HepG2 (cell line): Measurements from ENCODE around the gene RBBP8NL. TPM values are rescaled to one million over a fixed set of nuclear protein-coding genes. Genes with fewer than 3 reads are reported as not detected.

Experiments
- GATAD1 ChIP-seq: IDR thresholded peaks from 2 replicates; pipeline ENCODE4 v1.6.1; 2016; ENCODE audit warnings: missing genetic modification reagents, missing compliant biosample characterization
- HNF4A ChIP-seq: sonication (generic); formaldehyde crosslinking; IDR thresholded peaks from 2 replicates; pipeline ENCODE4 v1.4.0; 2020; ENCODE audit warnings: missing genetic modification reagents
- NBN ChIP-seq: fragments of 450-650 bp; conservative IDR thresholded peaks from 2 replicates; pipeline ENCODE4 v1.6.1; 2017
- NONO ChIP-seq, 2 experiments: fragments of 450-650 bp in 1 of 2; sonication (generic) in 1 of 2; formaldehyde crosslinking in 1 of 2; IDR thresholded peaks in 1 of 2; conservative IDR thresholded peaks in 1 of 2; 2 replicates each; pipeline versions ENCODE4 v1.6.1 to v1.8.0; 2017 to 2022; ENCODE audit warnings: mild to moderate bottlenecking in 1 of 2, missing genetic modification reagents in 1 of 2, moderate library complexity in 1 of 2
- RAD21 ChIP-seq: fragments of 450-650 bp; formaldehyde crosslinking; IDR thresholded peaks from 2 replicates; pipeline ENCODE4 v1.5.0; 2020; ENCODE audit warnings: mild to moderate bottlenecking
- RARG ChIP-seq: sonication (generic); formaldehyde crosslinking; IDR thresholded peaks from 2 replicates; pipeline ENCODE4 v1.4.0; 2020; ENCODE audit warnings: low read depth, mild to moderate bottlenecking, missing genetic modification reagents
- SIX4 ChIP-seq: sonication (generic); formaldehyde crosslinking; IDR thresholded peaks from 2 replicates; pipeline ENCODE4 v1.4.0; 2020; ENCODE audit warnings: missing genetic modification reagents
- SKI ChIP-seq: fragments of 450-650 bp; IDR thresholded peaks from one replicate; pipeline ENCODE4 v1.6.1; 2018; ENCODE audit warnings: mild to moderate bottlenecking; ENCODE audit not compliant: partially characterized antibody
- TARDBP ChIP-seq: sonication (generic); formaldehyde crosslinking; IDR thresholded peaks from 2 replicates; pipeline ENCODE4 v1.8.0; 2022; ENCODE audit warnings: mild to moderate bottlenecking, missing genetic modification reagents
- TRIM24 ChIP-seq: sonication (generic); formaldehyde crosslinking; IDR thresholded peaks from 2 replicates; pipeline ENCODE4 v1.8.0; 2022; ENCODE audit warnings: mild to moderate bottlenecking, missing genetic modification reagents
- ZNF274 ChIP-seq: sonication (generic); formaldehyde crosslinking; IDR thresholded peaks from 2 replicates; pipeline ENCODE4 v1.5.1; 2020; ENCODE audit warnings: mild to moderate bottlenecking, missing genetic modification reagents
- ZNF296 ChIP-seq: sonication (generic); formaldehyde crosslinking; conservative IDR thresholded peaks from 2 replicates; pipeline ENCODE4 v1.5.0; 2020; ENCODE audit warnings: mild to moderate bottlenecking, missing genetic modification reagents
- ZNF652 ChIP-seq: IDR thresholded peaks from 2 replicates; pipeline ENCODE4 v1.6.1; 2016; ENCODE audit warnings: low read depth, borderline replicate concordance
- polyA plus RNA-seq, 8 experiments: library from polyadenylated mRNA; depleted of rRNA in 3 of 8; stranded (reverse) in 7 of 8; unstranded in 1 of 8; fragments of >200 nt; fragmentation: Illumina TruSeq in 4 of 8; extraction: Trizol in 4 of 8; gene quantifications; 2 replicates each; pipeline versions ENCODE4 v1.2.1 to v1.2.3, GENCODE V29; 2011 to 2016; ENCODE audit warnings: low read depth in 4 of 8, missing spikeins in 1 of 8, mixed read lengths in 1 of 8; ENCODE audit not compliant: insufficient read depth in 1 of 8
- total RNA-seq, 5 experiments: library from RNA; depleted of rRNA; stranded (reverse); fragments of >200 nt; fragmentation: Illumina TruSeq; extraction: Trizol; gene quantifications; 2 replicates each; pipeline ENCODE4 v1.2.3, GENCODE V29; 2016; ENCODE audit warnings: low read depth in 1 of 5
- TF ChIP-seq, protein P1 (sequence below): sonication (generic); formaldehyde crosslinking; IDR thresholded peaks from 2 replicates; pipeline ENCODE4 v1.5.0; 2020; ENCODE audit warnings: mild to moderate bottlenecking, missing genetic modification reagents
- TF ChIP-seq, protein P2 (sequence below), 2 experiments: sonication (generic) in 1 of 2; formaldehyde crosslinking in 1 of 2; IDR thresholded peaks; 2 replicates each; pipeline versions ENCODE4 v1.4.0 to v1.6.1; 2016 to 2020; ENCODE audit warnings: borderline replicate concordance in 1 of 2, low read depth in 1 of 2, mild to moderate bottlenecking in 1 of 2, missing genetic modification reagents in 1 of 2
- TF ChIP-seq, protein P3 (sequence below): sonication (generic); formaldehyde crosslinking; IDR thresholded peaks from 2 replicates; pipeline ENCODE4 v1.5.0; 2020; ENCODE audit warnings: missing genetic modification reagents
- TF ChIP-seq, protein P4 (sequence below): sonication (generic); formaldehyde crosslinking; IDR thresholded peaks from 2 replicates; pipeline ENCODE4 v1.8.1; 2023; ENCODE audit warnings: mild to moderate bottlenecking, inconsistent platforms, moderate library complexity, missing genetic modification reagents, borderline replicate concordance
- TF ChIP-seq, protein P5 (sequence below): sonication (generic); formaldehyde crosslinking; IDR thresholded peaks from 2 replicates; pipeline ENCODE4 v1.4.0; 2020; ENCODE audit warnings: missing genetic modification reagents; ENCODE audit errors: not compliant biosample characterization

RBBP8NL gene
- total and polyA plus RNA-seq, 2 of the 13 experiments (the other 11 are each of a cell fraction or from before 2014, with no cell fraction given) = 0.69 to 0.86 TPM

DNA sequence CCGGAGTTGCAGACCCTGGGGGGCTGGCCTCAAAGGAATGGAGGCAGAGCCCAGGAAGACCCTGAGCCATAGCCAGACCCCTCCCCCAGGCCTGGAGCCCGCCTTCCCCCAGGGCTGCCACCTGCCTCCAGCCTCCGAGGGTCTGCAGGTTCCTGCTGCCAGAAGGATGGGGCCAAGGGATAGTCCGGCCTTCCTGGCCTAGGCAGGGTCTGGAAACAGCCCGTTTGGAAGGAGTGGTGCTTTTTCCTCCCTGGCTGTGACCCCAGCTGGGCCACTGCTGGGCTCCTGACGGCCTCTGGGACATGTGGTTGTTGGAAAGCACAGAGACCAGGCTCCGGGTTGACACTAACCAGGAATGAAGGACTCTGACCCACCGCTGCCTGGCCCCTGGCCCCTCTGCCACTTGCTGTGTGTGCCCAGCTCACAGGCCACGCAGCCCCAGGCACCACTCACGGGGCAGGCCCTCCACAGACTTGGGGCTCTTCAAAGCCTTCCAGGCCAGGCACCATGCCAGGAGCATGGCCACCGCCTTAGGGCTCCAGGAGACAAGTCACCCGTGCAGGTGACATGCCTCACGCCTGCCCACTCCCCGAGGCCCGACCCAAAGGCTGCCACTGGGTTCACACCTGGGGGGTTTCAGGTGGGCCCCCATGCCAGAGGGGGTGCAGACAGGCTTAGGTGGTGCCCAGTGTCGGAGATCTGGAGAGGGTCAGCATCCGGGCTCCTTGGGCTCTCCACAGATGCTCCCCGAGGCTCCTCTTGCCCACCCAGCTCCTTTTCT, 56.3 kb downstream of the RBBP8NL start (continued):
- TF ChIP-seq, protein P1, sequence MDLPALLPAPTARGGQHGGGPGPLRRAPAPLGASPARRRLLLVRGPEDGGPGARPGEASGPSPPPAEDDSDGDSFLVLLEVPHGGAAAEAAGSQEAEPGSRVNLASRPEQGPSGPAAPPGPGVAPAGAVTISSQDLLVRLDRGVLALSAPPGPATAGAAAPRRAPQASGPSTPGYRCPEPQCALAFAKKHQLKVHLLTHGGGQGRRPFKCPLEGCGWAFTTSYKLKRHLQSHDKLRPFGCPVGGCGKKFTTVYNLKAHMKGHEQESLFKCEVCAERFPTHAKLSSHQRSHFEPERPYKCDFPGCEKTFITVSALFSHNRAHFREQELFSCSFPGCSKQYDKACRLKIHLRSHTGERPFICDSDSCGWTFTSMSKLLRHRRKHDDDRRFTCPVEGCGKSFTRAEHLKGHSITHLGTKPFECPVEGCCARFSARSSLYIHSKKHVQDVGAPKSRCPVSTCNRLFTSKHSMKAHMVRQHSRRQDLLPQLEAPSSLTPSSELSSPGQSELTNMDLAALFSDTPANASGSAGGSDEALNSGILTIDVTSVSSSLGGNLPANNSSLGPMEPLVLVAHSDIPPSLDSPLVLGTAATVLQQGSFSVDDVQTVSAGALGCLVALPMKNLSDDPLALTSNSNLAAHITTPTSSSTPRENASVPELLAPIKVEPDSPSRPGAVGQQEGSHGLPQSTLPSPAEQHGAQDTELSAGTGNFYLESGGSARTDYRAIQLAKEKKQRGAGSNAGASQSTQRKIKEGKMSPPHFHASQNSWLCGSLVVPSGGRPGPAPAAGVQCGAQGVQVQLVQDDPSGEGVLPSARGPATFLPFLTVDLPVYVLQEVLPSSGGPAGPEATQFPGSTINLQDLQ (CRISPR knock-in tag) = peak; percentile 60; the same call in 1 of the 2 replicates
- TF ChIP-seq ZNF652 (peak; percentile 3; the same call in 1 of the 2 replicates), ZNF296 (CRISPR knock-in tag) (peak; percentile 65), TARDBP (CRISPR knock-in tag) (peak; percentile 71; the same call in 1 of the 2 replicates), RARG (CRISPR knock-in tag) (no peak), NBN (no peak), ZNF274 (peak; percentile 84; the same call in 1 of the 2 replicates), SKI (peak; percentile 72), HNF4A (CRISPR knock-in tag) (peak; percentile 97), SIX4 (CRISPR knock-in tag) (no peak), TRIM24 (CRISPR knock-in tag) (0 out of 2 replicates have a peak, but pooled peaks have one; percentile 43), RAD21 (CRISPR knock-in tag) (peak; percentile 39), NONO (IDR thresholded peaks at IDR 0.05) (no peak), NONO (CRISPR knock-in tag; conservative IDR thresholded peaks at IDR 0.05) (peak; percentile 61; the same call in 1 of the 2 replicates), GATAD1 (CRISPR knock-in tag) (0 out of 2 replicates have a peak, but pooled peaks have one; percentile 23)
- TF ChIP-seq, protein P2, sequence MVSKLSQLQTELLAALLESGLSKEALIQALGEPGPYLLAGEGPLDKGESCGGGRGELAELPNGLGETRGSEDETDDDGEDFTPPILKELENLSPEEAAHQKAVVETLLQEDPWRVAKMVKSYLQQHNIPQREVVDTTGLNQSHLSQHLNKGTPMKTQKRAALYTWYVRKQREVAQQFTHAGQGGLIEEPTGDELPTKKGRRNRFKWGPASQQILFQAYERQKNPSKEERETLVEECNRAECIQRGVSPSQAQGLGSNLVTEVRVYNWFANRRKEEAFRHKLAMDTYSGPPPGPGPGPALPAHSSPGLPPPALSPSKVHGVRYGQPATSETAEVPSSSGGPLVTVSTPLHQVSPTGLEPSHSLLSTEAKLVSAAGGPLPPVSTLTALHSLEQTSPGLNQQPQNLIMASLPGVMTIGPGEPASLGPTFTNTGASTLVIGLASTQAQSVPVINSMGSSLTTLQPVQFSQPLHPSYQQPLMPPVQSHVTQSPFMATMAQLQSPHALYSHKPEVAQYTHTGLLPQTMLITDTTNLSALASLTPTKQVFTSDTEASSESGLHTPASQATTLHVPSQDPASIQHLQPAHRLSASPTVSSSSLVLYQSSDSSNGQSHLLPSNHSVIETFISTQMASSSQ (IDR thresholded peaks at IDR 0.05; ENCODE audit: low read depth) = no peak
- TF ChIP-seq, protein P2 (CRISPR knock-in tag; IDR thresholded peaks at IDR 0.05; ENCODE audit: borderline replicate concordance) = peak; percentile 27
- TF ChIP-seq, protein P3, sequence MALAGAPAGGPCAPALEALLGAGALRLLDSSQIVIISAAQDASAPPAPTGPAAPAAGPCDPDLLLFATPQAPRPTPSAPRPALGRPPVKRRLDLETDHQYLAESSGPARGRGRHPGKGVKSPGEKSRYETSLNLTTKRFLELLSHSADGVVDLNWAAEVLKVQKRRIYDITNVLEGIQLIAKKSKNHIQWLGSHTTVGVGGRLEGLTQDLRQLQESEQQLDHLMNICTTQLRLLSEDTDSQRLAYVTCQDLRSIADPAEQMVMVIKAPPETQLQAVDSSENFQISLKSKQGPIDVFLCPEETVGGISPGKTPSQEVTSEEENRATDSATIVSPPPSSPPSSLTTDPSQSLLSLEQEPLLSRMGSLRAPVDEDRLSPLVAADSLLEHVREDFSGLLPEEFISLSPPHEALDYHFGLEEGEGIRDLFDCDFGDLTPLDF = no peak; the same call in 1 of the 2 replicates
- TF ChIP-seq, protein P4, sequence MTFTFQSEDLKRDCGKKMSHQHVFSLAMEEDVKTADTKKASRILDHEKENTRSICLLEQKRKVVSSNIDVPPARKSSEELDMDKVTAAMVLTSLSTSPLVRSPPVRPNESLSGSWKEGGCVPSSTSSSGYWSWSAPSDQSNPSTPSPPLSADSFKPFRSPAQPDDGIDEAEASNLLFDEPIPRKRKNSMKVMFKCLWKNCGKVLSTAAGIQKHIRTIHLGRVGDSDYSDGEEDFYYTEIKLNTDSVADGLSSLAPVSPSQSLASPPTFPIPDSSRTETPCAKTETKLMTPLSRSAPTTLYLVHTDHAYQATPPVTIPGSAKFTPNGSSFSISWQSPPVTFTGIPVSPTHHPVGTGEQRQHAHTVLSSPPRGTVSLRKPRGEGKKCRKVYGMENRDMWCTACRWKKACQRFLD (CRISPR knock-in tag) = 0 out of 2 replicates have a peak, but pooled peaks have one; percentile 28
- TF ChIP-seq, protein P5, sequence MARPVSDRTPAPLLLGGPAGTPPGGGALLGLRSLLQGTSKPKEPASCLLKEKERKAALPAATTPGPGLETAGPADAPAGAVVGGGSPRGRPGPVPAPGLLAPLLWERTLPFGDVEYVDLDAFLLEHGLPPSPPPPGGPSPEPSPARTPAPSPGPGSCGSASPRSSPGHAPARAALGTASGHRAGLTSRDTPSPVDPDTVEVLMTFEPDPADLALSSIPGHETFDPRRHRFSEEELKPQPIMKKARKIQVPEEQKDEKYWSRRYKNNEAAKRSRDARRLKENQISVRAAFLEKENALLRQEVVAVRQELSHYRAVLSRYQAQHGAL (CRISPR knock-in tag) = no peak
